ENCODE data around the gene FHAD1.
A peak's percentile ranks its signal among the peaks of the same experiment; 100 is the strongest.

Gene FHAD1

GRCh38 chr1:15226388-15227255 is 20.4 kb upstream of the FHAD1 start:
- no peak overlapping the region for H3K4me3 Mint-ChIP-seq
- no peak overlapping the region for H3K27ac Mint-ChIP-seq
- no peaks in the 10 kb centered on the region for H3K9me3 Mint-ChIP-seq (ENCODE audit: low read depth)
- peaks cover 5% of the 10 kb centered on the region for H3K4me1 Mint-ChIP-seq (ENCODE audit: low read depth)
- H3K27me3 Mint-ChIP-seq = no peaks in the 10 kb centered on the region
- no peaks in the 10 kb centered on the region for H3K36me3 Mint-ChIP-seq

GRCh38 chr1:15229707-15230131 is 17.3 kb upstream of the FHAD1 start:
- peaks cover 15% of the 10 kb centered on the region for H3K4me1 Mint-ChIP-seq (ENCODE audit: low read depth)
- H3K27me3 Mint-ChIP-seq = no peaks in the 10 kb centered on the region
- no peaks in the 10 kb centered on the region for H3K9me3 Mint-ChIP-seq (ENCODE audit: low read depth)
- H3K27ac Mint-ChIP-seq = no peak overlapping the region
- no peak overlapping the region for H3K4me3 Mint-ChIP-seq
- no peaks in the 10 kb centered on the region for H3K36me3 Mint-ChIP-seq

GRCh38 chr1:15231714-15232201 is 15.3 kb upstream of the FHAD1 start:
- no peaks in the 10 kb centered on the region for H3K9me3 Mint-ChIP-seq (ENCODE audit: low read depth)
- no peaks in the 10 kb centered on the region for H3K27me3 Mint-ChIP-seq
- no peaks in the 10 kb centered on the region for H3K36me3 Mint-ChIP-seq
- H3K4me1 Mint-ChIP-seq (ENCODE audit: low read depth) = peaks cover 15% of the 10 kb centered on the region
- H3K27ac Mint-ChIP-seq = peak overlapping the region; percentile 58
- H3K4me3 Mint-ChIP-seq = no peak overlapping the region

- no peak overlapping the region for H3K27ac Mint-ChIP-seq
These were observed 13.3 kb upstream of the FHAD1 start for GRCh38 chr1:15233689-15234088.

GRCh38 chr1:15236321-15236721 is 10.7 kb upstream of the FHAD1 start:
- Mint-ChIP-seq H3K27ac (no peak overlapping the region), H3K9me3 (ENCODE audit: low read depth) (no peaks in the 10 kb centered on the region), H3K4me1 (ENCODE audit: low read depth) (peaks cover 12% of the 10 kb centered on the region), H3K4me3 (no peak overlapping the region), H3K27me3 (peaks cover 6% of the 10 kb centered on the region), H3K36me3 (peaks cover 2% of the 10 kb centered on the region)

More at GRCh38 chr1:15233689-15234088, 13.3 kb upstream of the FHAD1 start:
- peaks cover 3% of the 10 kb centered on the region for H3K27me3 Mint-ChIP-seq
- peaks cover 15% of the 10 kb centered on the region for H3K4me1 Mint-ChIP-seq (ENCODE audit: low read depth)
- H3K36me3 Mint-ChIP-seq = no peaks in the 10 kb centered on the region
- H3K9me3 Mint-ChIP-seq (ENCODE audit: low read depth) = no peaks in the 10 kb centered on the region
- no peak overlapping the region for H3K4me3 Mint-ChIP-seq

GRCh38 chr1:15236746-15237145 is 10.3 kb upstream of the FHAD1 start:
- H3K9me3 Mint-ChIP-seq (ENCODE audit: low read depth) = no peaks in the 10 kb centered on the region
- peaks cover 6% of the 10 kb centered on the region for H3K27me3 Mint-ChIP-seq
- no peak overlapping the region for H3K4me3 Mint-ChIP-seq
- peaks cover 2% of the 10 kb centered on the region for H3K36me3 Mint-ChIP-seq
- no peak overlapping the region for H3K27ac Mint-ChIP-seq
- H3K4me1 Mint-ChIP-seq (ENCODE audit: low read depth) = peaks cover 9% of the 10 kb centered on the region

GRCh38 chr1:15238789-15239188 is 8.2 kb upstream of the FHAD1 start:
- peaks cover 2% of the 10 kb centered on the region for H3K36me3 Mint-ChIP-seq
- H3K27ac Mint-ChIP-seq = no peak overlapping the region
- H3K27me3 Mint-ChIP-seq = peaks cover 8% of the 10 kb centered on the region
- H3K9me3 Mint-ChIP-seq (ENCODE audit: low read depth) = no peaks in the 10 kb centered on the region
- H3K4me3 Mint-ChIP-seq = no peak overlapping the region
- H3K4me1 Mint-ChIP-seq (ENCODE audit: low read depth) = peaks cover 3% of the 10 kb centered on the region

- H3K9me3 Mint-ChIP-seq (ENCODE audit: low read depth) = no peaks in the 10 kb centered on the region
- peaks cover 21% of the 10 kb centered on the region for H3K4me1 Mint-ChIP-seq (ENCODE audit: low read depth)
- peaks cover 23% of the 10 kb centered on the region for H3K27me3 Mint-ChIP-seq
- no peak overlapping the region for H3K27ac Mint-ChIP-seq
- H3K36me3 Mint-ChIP-seq = peaks cover 4% of the 10 kb centered on the region
- no peak overlapping the region for H3K4me3 Mint-ChIP-seq
These were observed 4.3 kb upstream of the FHAD1 start for GRCh38 chr1:15242766-15243165.

GRCh38 chr1:15243275-15244043 is 3.6 kb upstream of the FHAD1 start:
- peaks cover 25% of the 10 kb centered on the region for H3K27me3 Mint-ChIP-seq
- peaks cover 28% of the 10 kb centered on the region for H3K4me1 Mint-ChIP-seq (ENCODE audit: low read depth)
- peak overlapping the region; percentile 23 for H3K27ac Mint-ChIP-seq
- no peaks in the 10 kb centered on the region for H3K9me3 Mint-ChIP-seq (ENCODE audit: low read depth)
- H3K36me3 Mint-ChIP-seq = peaks cover 4% of the 10 kb centered on the region
- no peak overlapping the region for H3K4me3 Mint-ChIP-seq

GRCh38 chr1:15244813-15245212 is 2.2 kb upstream of the FHAD1 start:
- H3K27me3 Mint-ChIP-seq = peaks cover 27% of the 10 kb centered on the region

GRCh38 chr1:15245593-15246360 is 1.2 kb upstream of the FHAD1 start:
- peaks cover 27% of the 10 kb centered on the region for H3K27me3 Mint-ChIP-seq
- no peaks in the 10 kb centered on the region for H3K9me3 Mint-ChIP-seq (ENCODE audit: low read depth)
- H3K4me1 Mint-ChIP-seq (ENCODE audit: low read depth) = peaks cover 51% of the 10 kb centered on the region
- H3K4me3 Mint-ChIP-seq = peak overlapping the region; percentile 61
- H3K27ac Mint-ChIP-seq = no peak overlapping the region
- H3K36me3 Mint-ChIP-seq = peaks cover 4% of the 10 kb centered on the region

More at GRCh38 chr1:15244813-15245212, 2.2 kb upstream of the FHAD1 start:
- Mint-ChIP-seq H3K4me1 (ENCODE audit: low read depth) (peaks cover 42% of the 10 kb centered on the region), H3K27ac (no peak overlapping the region), H3K36me3 (peaks cover 4% of the 10 kb centered on the region), H3K9me3 (ENCODE audit: low read depth) (no peaks in the 10 kb centered on the region), H3K4me3 (no peak overlapping the region)

GRCh38 chr1:15248216-15248615 is 1.2 kb downstream of the FHAD1 start:
- H3K27me3 Mint-ChIP-seq = peaks cover 23% of the 10 kb centered on the region

GRCh38 chr1:15249081-15249480 is 2.1 kb downstream of the FHAD1 start:
- H3K9me3 Mint-ChIP-seq (ENCODE audit: low read depth) = no peaks in the 10 kb centered on the region
- peaks cover 22% of the 10 kb centered on the region for H3K27me3 Mint-ChIP-seq
- H3K4me3 Mint-ChIP-seq = peak overlapping the region; percentile 79
- peak overlapping the region; percentile 94 for H3K27ac Mint-ChIP-seq
- peaks cover 2% of the 10 kb centered on the region for H3K36me3 Mint-ChIP-seq
- peaks cover 72% of the 10 kb centered on the region for H3K4me1 Mint-ChIP-seq (ENCODE audit: low read depth)

More at GRCh38 chr1:15248216-15248615, 1.2 kb downstream of the FHAD1 start:
- Mint-ChIP-seq H3K27ac (peak overlapping the region; percentile 75), H3K4me1 (ENCODE audit: low read depth) (peaks cover 73% of the 10 kb centered on the region), H3K4me3 (peak overlapping the region; percentile 80), H3K36me3 (peaks cover 2% of the 10 kb centered on the region), H3K9me3 (ENCODE audit: low read depth) (no peaks in the 10 kb centered on the region)
